HG02759 (cell line): ENCODE data around the gene TMC3.

Experiments
- ATAC-seq: cut with Tn5 transposase; IDR thresholded peaks from one replicate; pipeline ENCODE4 v1.9.1; 2021; ENCODE audit warnings: mild to moderate bottlenecking, moderate library complexity; ENCODE audit not compliant: unreplicated experiment

TMC3 gene

DNA sequence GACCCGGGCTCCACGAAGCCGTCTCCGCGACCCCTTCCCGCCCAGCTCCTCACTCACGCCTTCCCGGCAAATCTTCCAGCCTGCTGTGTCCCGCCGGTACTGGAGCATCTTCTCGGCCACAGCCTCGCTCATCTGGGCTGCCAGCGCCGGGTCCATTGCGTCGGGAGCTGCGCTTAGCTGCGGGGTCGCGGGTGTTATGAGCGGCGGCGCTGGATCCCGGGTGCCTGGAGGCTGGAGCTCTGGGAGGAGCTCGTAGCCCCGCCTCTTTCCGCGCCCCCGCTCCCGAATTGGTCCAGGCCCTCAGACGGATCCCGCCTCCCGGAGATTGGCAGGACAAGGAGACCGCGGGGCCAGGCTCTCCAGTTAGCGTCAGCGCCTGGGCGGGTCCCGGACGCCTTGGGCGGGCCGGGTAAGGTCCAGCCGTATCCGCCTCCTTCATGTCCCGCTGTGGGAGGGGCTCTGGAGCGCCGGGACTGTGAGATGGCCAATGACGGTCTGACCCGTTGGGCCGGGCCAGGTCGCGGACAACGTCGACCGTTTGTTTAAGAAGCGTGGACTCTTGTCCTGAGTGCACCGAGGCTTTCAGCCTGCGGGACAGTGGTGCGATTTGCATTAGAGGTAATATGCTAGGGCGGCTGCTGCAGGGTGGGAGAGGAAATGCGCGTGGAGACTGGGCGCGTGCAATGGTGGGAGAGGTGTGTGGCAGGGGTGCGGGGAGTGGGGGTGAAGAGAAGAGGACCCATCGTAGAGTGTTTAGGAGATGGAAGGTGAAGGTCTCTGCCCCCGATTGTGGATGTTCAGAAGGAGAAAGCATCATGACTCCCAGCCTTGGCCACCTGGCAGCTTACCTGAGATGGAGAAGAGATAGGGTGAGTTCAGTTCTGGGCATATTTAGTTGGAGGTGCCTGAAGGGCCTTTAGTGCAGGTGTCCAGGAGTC, 49.8 kb downstream of the TMC3 start, which contains the start of gene STARD5:
TSS of gene STARD5 (minus strand) at position 198 of the 938 bp plus-strand sequence. CDS start at position 156, 42 bp downstream.
- ATAC-seq, result peak; percentile 100

DNA sequence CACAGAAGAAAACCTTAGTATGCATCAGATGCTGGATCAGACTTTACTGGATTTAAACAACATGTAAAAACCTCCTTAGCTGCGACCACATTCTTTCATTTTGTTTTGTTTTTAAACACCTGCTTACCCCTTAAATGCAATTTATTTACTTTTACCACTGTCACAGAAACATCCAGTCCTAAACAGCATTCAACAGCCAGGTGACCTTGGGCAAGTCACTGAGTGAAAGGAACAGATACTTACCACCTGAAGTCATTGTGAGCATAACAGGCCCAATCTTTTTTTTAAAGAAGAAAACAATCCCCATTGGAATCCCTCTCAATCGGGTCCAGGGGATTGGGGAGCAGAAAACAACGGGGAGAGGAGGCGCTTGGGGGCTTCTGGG, 50.5 kb downstream of the TMC3 start:
- ATAC-seq, result peak; percentile 19

DNA sequence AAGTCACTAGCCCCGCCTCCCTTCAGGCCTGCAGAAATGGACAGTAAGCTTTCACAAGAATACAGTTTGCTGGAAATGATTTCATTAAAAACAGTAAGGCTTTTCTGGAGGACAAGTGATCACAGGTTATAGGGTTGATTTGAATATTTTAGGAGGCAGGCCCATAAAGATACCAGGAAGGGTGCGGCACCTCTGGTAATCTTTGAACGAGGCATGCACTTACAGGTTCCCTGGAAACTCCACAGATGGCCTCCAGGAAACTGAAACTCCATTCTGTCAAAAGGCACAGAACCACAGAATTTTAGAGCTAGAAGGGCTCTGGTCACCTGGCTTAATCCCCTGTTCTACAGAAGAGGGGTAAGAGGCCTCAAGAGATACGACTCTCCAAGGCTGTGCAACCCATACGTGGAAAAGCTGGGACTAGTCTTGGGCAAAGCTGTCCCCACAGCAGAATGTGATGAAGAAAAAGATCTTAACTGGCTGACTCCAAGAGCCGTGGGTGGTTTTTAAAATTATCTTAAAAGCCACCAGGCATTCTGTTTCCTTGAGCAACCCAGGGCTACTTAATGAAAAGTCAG, 51.2 kb downstream of the TMC3 start:
- ATAC-seq, result no peak

- ATAC-seq, result no peak
Measured at GRCh38 chr15:81321667-81322066, 52.3 kb downstream of the TMC3 start.

DNA sequence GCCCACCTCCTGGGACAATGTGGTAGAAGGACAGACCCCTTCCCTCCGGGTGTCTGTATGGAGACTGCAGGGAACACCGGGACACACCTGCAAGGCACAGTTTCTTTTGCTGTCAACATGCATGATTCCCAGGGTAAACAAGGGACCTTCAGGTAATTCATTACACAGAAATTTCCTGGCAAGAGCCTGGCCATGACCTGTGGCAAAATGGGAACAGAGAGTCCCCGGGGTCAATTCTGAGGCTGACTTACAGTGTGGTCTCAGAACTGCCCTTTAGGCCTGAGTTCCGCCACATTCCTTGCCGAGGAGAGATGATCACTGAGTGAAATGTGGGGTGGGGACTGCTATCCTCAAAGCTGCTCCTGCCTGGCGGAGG, 56.4 kb downstream of the TMC3 start:
- no peak for ATAC-seq

GRCh38 chr15:81316267-81316666, 57.7 kb downstream of the TMC3 start:
- ATAC-seq, result no peak

DNA sequence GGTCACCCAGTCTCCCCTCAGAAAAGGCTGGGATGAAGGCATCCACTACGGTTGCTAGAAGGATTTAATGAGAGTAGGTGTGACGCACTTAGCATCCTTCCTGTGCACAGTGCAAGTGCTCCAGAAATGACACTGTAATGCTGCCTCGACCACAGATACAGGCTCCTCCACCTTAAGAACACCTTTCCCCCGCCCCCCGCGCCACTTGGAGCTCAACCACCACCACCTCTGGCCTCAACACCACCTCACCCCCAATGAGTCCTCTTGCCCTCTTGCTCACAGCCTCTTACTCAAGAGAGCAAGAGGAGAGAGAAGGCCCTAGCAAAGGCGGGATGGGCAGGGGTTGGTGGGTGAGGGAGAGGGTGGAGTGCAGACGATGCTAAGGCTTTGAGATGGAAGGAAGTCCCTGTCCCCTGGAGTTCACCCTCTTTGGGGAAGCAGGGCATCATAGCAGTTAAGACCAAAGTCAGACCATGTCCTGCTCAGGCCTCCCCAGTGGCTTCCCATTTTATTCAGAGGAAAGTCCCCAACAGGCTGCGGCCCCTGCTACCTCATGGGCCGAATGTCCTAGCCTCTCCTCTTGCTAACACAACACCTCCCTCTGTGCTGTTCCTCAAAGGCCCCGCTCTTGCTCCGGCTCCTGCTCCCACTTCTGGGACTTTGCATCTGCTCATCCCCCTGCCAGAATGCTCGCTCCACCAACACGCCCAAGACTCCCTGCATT, 58.4 kb downstream of the TMC3 start:
- peak; percentile 38 for ATAC-seq

DNA sequence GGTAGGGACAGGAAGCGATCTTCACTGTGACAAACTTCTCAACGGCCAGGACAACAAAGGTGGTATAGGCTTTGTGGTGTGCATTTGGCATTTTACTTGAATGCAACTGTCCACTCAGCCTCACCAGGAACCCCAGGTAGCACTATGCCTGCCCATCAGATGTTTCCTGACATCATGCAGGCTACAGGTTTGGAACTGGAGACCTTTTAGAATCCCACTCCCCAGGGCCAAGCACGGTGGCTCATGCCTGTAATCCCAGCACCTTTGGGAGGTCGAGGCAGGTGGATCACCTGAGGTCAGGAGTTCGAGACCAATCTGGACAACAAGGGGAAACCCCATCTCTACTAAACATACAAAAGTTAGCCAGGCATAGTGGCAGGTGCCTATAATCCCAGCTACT, 59.6 kb downstream of the TMC3 start:
- ATAC-seq, result no peak

DNA sequence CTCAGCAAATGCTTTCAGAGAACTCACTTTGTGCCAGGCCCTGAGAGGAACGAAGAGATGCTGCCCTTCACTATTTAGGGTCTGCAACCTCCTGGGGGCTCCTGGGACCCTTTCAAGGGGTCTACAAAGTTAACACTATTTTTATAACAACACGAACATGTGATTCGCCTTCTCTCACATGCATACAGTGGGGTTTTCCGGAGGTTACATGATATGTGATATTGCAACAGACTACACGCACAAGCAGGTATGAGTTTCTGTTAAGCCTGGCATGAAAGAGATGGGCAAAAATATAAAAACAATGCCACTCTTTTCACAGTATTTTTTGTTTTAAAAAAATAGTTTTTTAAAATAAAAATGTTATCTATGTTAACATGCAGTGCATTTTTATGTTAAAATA, 60.3 kb downstream of the TMC3 start:
- no peak for ATAC-seq

- ATAC-seq, result no peak
Measured at GRCh38 chr15:81312790-81313543, 61.0 kb downstream of the TMC3 start.

- peak; percentile 51 for ATAC-seq
Measured at GRCh38 chr15:81311752-81312464, 62.1 kb downstream of the TMC3 start.

GRCh38 chr15:81310480-81310879, 63.5 kb downstream of the TMC3 start:
- no peak for ATAC-seq

DNA sequence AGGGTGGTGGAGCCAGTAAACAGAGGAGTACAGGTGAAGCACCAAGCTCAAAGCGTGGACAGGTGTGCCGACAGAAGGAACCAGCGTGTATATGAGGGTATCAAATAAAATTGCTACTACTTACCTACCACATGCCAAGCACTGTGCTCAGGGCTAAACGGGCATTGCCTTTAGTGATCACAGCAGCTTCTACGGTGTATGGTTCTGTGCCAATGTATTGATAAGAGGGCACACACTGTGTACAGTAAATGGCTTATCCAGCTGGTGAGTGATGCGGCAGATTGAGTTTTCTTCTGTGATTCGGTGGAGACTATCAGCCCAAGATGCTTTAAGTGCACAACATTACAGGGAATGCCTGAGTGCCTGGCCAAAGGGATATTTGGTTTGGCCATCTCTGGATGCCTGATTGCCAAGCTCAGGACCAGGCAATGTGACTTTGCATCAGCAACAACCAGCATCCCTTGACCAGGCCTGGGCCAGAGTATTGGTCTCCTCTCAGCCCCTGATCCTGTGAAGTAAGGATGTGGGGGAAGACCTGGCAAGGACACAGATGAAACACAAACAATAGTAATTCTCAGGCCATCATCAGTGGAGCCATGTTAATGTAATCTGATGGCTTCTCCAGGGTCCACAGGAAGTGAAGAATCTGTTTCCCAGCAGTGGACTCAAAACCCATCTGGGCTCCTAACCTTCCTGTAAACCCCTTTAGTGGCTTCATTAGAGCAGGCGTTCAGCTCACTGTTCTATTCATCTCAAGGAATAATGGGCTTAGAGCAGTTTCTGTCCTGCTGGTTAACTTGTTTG, 64.2 kb downstream of the TMC3 start:
- no peak for ATAC-seq

- ATAC-seq, result no peak
Measured at GRCh38 chr15:81308260-81308659, 65.8 kb downstream of the TMC3 start.

DNA sequence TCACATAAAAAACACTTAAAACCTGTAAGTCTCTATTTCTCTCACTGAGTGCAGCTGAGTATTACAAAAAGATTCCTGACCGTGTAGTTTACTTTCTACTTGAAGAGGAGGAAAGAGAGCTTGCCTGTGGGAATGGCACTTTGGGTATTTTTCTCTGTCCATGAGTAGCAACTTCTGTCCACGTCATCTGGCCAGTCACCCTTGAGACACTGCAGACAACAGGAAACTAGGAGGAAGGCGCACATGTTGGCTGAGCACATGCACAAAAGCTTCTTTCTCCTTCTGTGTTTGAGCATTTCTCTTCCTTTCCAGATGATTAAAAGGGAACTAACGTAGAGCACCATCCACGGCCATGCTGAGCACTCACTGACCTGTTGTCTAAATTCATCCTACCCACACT, 69.8 kb downstream of the TMC3 start:
- ATAC-seq, result no peak

DNA sequence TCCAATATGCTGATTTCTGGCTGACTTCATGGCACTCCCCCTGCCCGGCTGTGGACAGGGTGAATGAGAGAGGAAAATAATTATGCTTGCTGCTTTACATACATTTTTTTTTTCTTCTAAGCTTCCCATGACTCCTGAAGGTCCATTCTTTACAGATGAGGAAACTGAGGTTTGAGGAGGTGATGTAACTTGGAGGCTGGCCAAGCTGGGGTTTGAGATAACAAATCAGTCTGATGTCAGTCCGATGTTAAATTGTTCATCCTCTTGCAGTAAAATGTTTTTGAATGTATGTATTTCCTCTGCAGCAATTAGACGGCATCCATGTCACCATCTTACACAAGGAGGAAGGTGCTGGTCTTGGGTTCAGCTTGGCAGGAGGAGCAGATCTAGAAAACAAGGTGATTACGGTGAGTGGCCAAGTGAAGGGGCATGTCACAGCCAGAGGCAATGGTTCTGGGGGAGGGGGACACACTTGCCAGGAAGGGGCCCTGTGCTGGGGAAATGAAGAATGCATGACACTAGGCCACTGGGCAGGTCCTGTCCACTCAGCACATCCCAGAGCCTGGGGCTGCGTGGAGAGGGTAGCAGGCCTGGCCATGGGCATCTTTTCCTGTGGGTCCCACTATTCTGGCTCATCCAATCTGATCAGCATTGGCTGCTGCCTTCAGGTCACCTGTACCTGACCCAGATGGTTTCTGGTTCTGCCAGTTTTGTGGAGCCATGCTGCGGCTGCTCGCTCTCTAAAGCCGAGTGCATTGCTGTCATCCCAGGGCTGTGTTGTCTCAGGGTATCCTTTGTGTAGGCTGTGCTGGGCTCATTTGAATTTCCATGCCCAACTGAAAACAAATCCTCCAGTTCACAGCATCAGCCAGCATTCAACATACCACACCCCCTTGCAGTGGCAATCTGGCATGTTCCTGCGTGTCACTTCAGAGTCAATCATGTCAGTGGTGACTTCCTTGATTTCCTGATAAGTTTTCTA, 70.5 kb downstream of the TMC3 start:
- no peak for ATAC-seq

GRCh38 chr15:81302701-81303109, 71.3 kb downstream of the TMC3 start:
- peak; percentile 12 for ATAC-seq

DNA sequence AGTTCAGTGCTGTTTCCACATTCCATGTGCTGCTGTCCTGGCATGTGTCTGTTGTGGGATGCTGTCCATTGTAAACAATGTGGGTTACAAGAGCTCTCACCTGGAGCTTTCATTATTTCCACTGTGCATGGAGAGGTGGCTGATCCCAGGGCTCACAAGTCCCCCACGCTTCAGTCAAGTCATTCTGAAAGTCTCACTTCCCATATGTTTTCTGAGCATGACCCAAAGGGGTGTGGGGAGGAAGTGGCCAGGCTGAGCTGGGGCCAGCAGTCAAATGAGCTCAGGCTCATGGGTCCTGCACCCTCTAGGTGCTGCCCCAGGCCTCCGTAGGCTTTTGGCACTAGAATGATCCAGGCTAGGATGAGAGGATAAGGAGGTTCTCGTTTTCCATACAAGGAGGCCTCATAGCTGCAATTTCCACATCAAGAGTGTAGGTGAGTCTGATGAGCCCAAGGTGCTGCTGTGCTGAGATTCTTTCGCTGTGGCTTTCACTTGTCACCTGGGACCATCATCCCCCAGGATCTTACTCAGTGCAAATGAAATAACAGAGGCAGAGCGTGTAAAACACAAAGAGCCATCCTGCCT, 72.1 kb downstream of the TMC3 start:
- peak; percentile 80 for ATAC-seq
